Measurements from ENCODE around the gene C2orf72.
"Not testable (repeated sequence)": the region's sequence is repeated elsewhere in the genome, so short reads cannot be mapped to it uniquely, and the experiment has no call there.

Gene C2orf72

DNA sequence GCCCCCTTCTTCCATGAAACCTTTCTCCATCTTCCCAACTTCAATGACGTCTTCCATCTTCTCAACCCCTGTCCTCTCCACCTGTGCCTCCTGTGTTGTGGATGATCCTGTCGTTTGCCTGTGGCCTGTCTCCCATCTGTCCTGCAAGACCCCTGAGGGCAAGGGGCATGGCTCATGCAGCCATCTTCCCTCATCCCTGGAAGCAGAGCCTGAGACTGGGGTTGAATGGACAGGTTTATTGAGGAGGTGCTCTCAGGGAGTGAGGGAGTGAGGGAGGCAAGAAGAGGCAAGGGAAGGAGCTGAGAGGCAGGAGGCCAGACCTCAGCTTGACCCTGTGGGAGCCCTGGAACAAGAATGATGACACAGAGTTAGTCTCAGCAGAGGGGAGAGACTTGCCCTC is 34.1 kb upstream of the C2orf72 start:
- Mint-ChIP-seq H3K4me3 (no peak overlapping the region), H3K27me3 (peaks cover 40% of the 10 kb centered on the region), H3K27ac (ENCODE audit: low read depth) (no peak overlapping the region)

DNA sequence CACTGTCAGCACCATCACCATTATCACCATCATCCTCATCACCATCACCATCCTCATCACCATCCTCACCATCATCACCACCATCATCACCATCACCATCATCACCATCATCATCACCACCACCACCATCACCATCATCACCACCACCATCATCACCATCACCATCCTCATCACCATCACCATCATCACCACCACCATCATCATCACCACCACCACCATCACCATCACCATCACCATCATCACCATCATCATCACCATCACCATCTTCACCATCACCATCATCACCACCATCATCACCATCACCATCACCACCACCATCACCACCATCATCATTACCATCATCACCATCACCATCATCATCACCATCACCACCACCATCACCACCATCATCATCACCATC is 32.4 kb upstream of the C2orf72 start:
- not testable (repeated sequence) for ATAC-seq (replicated peaks; ENCODE audit: extremely low read depth, poor library complexity, severe bottlenecking); H3K36me3 Mint-ChIP-seq (ENCODE audit: insufficient read depth); H3K4me1 Mint-ChIP-seq; H3K4me3 Mint-ChIP-seq; DNase-seq (ENCODE audit: low spot score in 2 of 2)
- peaks cover 11% of the 10 kb centered on the region for H3K9me3 Mint-ChIP-seq
- peak overlapping the region; percentile 23 for H3K27ac Mint-ChIP-seq (ENCODE audit: low read depth)
- peaks cover 29% of the 10 kb centered on the region for H3K27me3 Mint-ChIP-seq

More for the DNA sequence above, 34.1 kb upstream of the C2orf72 start:
- no peak for ATAC-seq (replicated peaks; ENCODE audit: extremely low read depth, poor library complexity, severe bottlenecking)
- H3K9me3 Mint-ChIP-seq = peaks cover 11% of the 10 kb centered on the region
- no peaks in the 10 kb centered on the region for H3K36me3 Mint-ChIP-seq (ENCODE audit: insufficient read depth)
- no peaks in the 10 kb centered on the region for H3K4me1 Mint-ChIP-seq
- DNase-seq (ENCODE audit: low spot score in 2 of 2) = no peak

DNA sequence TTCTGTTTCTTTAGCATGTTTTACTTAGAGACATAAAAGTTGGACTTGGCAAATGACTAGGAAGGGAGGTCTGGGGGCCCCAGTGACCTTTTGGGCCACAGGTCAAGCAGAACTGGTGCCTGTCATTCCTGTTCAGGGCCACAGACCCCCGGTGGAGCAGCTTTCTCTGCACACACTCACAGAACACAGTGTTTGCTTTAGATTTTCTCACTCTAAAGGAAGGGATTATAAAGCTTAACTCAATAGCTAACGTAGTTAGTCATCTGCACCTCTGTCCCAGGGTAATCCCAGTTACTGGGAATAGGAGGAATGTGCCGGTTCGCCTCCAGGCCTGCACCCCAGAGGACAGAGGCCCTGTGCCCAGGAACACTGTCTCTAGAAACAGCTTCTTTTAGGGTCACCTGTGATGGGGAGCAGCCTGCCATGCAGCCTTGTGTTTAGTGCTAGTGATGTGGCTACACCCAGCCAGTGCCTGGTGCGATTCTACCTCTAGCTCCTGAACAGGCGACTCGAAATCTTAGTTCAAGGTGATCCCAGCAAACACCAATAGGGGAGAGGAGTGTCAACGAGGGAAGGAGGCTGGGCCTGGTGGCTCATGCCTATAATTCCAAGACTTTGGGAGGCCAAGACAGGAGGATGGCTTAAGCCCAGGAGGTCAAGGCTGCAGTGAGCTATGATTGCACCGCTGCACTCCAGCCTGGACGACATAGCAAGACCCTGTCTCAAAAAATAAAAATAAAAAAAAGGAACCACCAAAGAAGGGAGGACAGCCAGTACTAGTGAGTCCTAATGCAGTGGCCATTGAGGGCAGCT is 29.8 kb upstream of the C2orf72 start:
- Mint-ChIP-seq H3K9me3 (peaks cover 11% of the 10 kb centered on the region), H3K27me3 (peaks cover 27% of the 10 kb centered on the region), H3K4me1 (no peaks in the 10 kb centered on the region), H3K36me3 (ENCODE audit: insufficient read depth) (peaks cover 1% of the 10 kb centered on the region), H3K27ac (ENCODE audit: low read depth) (no peak overlapping the region), H3K4me3 (no peak overlapping the region)
- DNase-seq (ENCODE audit: low spot score in 2 of 2) (no peak), ATAC-seq (replicated peaks; ENCODE audit: extremely low read depth, poor library complexity, severe bottlenecking) (no peak)

DNA sequence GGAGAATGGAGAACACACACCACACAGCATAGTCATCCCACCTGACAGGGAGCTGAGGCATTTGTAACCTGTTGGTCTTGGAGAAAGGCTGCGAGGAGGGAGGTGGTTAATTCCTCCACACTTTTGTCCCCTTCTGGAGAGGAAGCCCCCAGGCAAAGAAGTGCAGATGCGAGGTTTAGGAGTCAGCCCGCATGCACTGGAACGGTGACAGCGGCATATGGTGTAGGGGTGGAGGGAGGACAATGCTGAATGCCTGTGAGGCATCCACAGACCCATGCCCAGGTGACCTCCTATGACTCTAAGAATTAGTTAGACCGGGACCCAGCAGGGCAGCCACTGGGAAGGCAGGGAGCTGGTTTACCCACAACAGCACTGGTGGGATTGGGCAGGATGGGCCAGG is 29.2 kb upstream of the C2orf72 start:
- DNase-seq (ENCODE audit: low spot score in 2 of 2) (no peak), ATAC-seq (replicated peaks; ENCODE audit: extremely low read depth, poor library complexity, severe bottlenecking) (no peak)
- Mint-ChIP-seq H3K36me3 (ENCODE audit: insufficient read depth) (peaks cover 1% of the 10 kb centered on the region), H3K27ac (ENCODE audit: low read depth) (no peak overlapping the region), H3K4me3 (no peak overlapping the region), H3K27me3 (peaks cover 34% of the 10 kb centered on the region), H3K4me1 (no peaks in the 10 kb centered on the region), H3K9me3 (peaks cover 11% of the 10 kb centered on the region)

DNA sequence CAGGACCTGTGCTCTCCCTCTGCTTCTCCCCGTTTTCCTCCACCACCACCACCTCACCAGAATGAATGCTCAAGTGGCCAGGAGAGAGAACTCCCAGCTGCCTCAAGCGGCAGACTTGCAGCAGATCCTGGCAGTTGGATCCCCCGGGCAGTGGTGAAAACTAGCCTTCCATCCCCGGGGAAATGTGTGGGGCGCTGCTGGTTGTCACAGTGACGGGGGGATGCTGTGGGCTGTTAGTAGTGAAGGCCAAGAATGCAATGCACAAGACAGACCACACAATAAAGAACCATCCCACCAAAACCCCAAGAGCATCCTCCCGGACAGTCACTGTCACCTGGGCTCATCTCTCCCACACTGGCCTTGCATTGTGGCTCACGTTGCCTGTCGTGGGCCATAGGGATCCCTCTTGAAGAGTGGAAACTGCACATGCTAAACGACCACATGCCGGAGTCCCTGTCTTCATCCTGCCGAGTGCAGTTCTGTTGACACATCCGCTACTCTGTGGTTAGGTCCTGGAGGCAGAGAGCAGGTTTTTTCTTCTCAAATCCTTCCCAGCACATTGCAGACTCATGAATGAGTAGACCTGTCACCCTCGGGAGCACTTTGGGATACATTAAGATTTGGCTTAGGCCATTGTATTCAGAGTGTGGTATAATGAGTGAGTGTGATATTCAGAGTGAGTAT is 27.9 kb upstream of the C2orf72 start:
- peaks cover 11% of the 10 kb centered on the region for H3K9me3 Mint-ChIP-seq
- DNase-seq (ENCODE audit: low spot score in 2 of 2) (no peak), ATAC-seq (replicated peaks; ENCODE audit: extremely low read depth, poor library complexity, severe bottlenecking) (no peak)
- H3K27ac Mint-ChIP-seq (ENCODE audit: low read depth) = no peak overlapping the region
- peaks cover 1% of the 10 kb centered on the region for H3K36me3 Mint-ChIP-seq (ENCODE audit: insufficient read depth)
- H3K4me3 Mint-ChIP-seq = no peak overlapping the region
- no peaks in the 10 kb centered on the region for H3K4me1 Mint-ChIP-seq
- peaks cover 38% of the 10 kb centered on the region for H3K27me3 Mint-ChIP-seq

- Mint-ChIP-seq H3K27me3 (peaks cover 47% of the 10 kb centered on the region), H3K36me3 (ENCODE audit: insufficient read depth) (peaks cover 1% of the 10 kb centered on the region), H3K4me3 (no peak overlapping the region), H3K27ac (ENCODE audit: low read depth) (no peak overlapping the region), H3K9me3 (peaks cover 5% of the 10 kb centered on the region), H3K4me1 (no peaks in the 10 kb centered on the region)
- DNase-seq (ENCODE audit: low spot score in 2 of 2) (no peak), ATAC-seq (replicated peaks; ENCODE audit: extremely low read depth, poor library complexity, severe bottlenecking) (no peak)
Measured at GRCh38 chr2:231010201-231010730, 27.1 kb upstream of the C2orf72 start.

GRCh38 chr2:231011526-231011925 is 25.8 kb upstream of the C2orf72 start:
- peaks cover 57% of the 10 kb centered on the region for H3K27me3 Mint-ChIP-seq
- H3K4me1 Mint-ChIP-seq = no peaks in the 10 kb centered on the region
- no peak overlapping the region for H3K27ac Mint-ChIP-seq (ENCODE audit: low read depth)
- no peak for ATAC-seq (replicated peaks; ENCODE audit: extremely low read depth, poor library complexity, severe bottlenecking)
- no peak for DNase-seq (ENCODE audit: low spot score in 2 of 2)
- no peak overlapping the region for H3K4me3 Mint-ChIP-seq
- H3K9me3 Mint-ChIP-seq = no peaks in the 10 kb centered on the region
- peaks cover 1% of the 10 kb centered on the region for H3K36me3 Mint-ChIP-seq (ENCODE audit: insufficient read depth)

- Mint-ChIP-seq H3K4me3 (no peak overlapping the region), H3K27ac (ENCODE audit: low read depth) (no peak overlapping the region), H3K36me3 (ENCODE audit: insufficient read depth) (peaks cover 1% of the 10 kb centered on the region), H3K9me3 (no peaks in the 10 kb centered on the region), H3K4me1 (peaks cover 4% of the 10 kb centered on the region), H3K27me3 (peaks cover 66% of the 10 kb centered on the region)
- no peak for DNase-seq (ENCODE audit: low spot score in 2 of 2)
- ATAC-seq (replicated peaks; ENCODE audit: extremely low read depth, poor library complexity, severe bottlenecking) = no peak
Measured at GRCh38 chr2:231012463-231012862, 24.9 kb upstream of the C2orf72 start.

- Mint-ChIP-seq H3K27ac (ENCODE audit: low read depth) (no peak overlapping the region), H3K4me3 (no peak overlapping the region), H3K27me3 (peaks cover 69% of the 10 kb centered on the region), H3K4me1 (peaks cover 5% of the 10 kb centered on the region), H3K36me3 (ENCODE audit: insufficient read depth) (peaks cover 3% of the 10 kb centered on the region), H3K9me3 (no peaks in the 10 kb centered on the region)
- ATAC-seq (replicated peaks; ENCODE audit: extremely low read depth, poor library complexity, severe bottlenecking) (no peak), DNase-seq (ENCODE audit: low spot score in 2 of 2) (no peak)
Measured at GRCh38 chr2:231013820-231014219, 23.5 kb upstream of the C2orf72 start.

GRCh38 chr2:231015478-231015877 is 21.8 kb upstream of the C2orf72 start:
- ATAC-seq (replicated peaks; ENCODE audit: extremely low read depth, poor library complexity, severe bottlenecking) (no peak), DNase-seq (ENCODE audit: low spot score in 2 of 2) (no peak)
- Mint-ChIP-seq H3K36me3 (ENCODE audit: insufficient read depth) (peaks cover 3% of the 10 kb centered on the region), H3K27me3 (peaks cover 69% of the 10 kb centered on the region), H3K4me3 (no peak overlapping the region), H3K4me1 (peaks cover 5% of the 10 kb centered on the region), H3K9me3 (no peaks in the 10 kb centered on the region), H3K27ac (ENCODE audit: low read depth) (no peak overlapping the region)

- DNase-seq (ENCODE audit: low spot score in 2 of 2) = no peak
- Mint-ChIP-seq H3K4me3 (no peak overlapping the region), H3K27ac (ENCODE audit: low read depth) (no peak overlapping the region), H3K27me3 (peaks cover 70% of the 10 kb centered on the region), H3K36me3 (ENCODE audit: insufficient read depth) (peaks cover 3% of the 10 kb centered on the region), H3K4me1 (peaks cover 5% of the 10 kb centered on the region), H3K9me3 (no peaks in the 10 kb centered on the region)
- no peak for ATAC-seq (replicated peaks; ENCODE audit: extremely low read depth, poor library complexity, severe bottlenecking)
Measured at GRCh38 chr2:231015926-231016325, 21.4 kb upstream of the C2orf72 start.

DNA sequence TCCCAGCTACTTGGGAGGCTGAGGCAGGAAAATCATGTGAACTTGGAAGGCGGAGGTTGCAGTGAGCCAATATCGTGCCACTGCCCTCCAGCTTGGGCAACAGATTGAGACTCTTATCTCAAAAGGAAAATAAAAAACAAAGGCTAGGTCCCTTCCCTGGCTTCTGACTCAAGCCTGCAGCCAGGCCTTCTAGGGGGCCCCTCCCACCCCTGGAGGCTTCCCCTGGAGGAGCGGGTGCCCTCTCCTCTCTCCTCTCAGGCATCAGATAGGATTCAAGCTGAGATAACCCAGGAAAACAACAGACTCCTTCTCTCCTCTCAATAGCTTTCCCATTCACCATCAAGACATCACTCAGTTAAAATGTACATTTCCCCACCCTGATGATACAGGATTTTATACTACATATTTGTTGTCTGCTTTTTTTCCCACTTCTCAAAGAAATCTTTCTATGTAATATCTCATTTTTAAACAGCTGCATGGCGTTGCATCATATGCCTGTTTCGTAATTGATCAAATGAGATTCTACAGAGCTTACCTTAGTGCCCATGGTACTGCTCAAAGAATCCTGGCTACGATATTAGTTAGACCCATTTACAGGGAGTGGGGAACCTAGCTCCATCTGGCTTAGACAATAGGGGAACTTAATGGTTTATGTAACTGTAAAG is 20.6 kb upstream of the C2orf72 start:
- H3K27me3 Mint-ChIP-seq = peaks cover 70% of the 10 kb centered on the region
- DNase-seq (ENCODE audit: low spot score in 2 of 2) (no peak), ATAC-seq (replicated peaks; ENCODE audit: extremely low read depth, poor library complexity, severe bottlenecking) (no peak)
- peaks cover 5% of the 10 kb centered on the region for H3K4me1 Mint-ChIP-seq
- no peak overlapping the region for H3K4me3 Mint-ChIP-seq
- H3K27ac Mint-ChIP-seq (ENCODE audit: low read depth) = no peak overlapping the region
- no peaks in the 10 kb centered on the region for H3K9me3 Mint-ChIP-seq
- H3K36me3 Mint-ChIP-seq (ENCODE audit: insufficient read depth) = peaks cover 3% of the 10 kb centered on the region
